H1 (cell line): ENCODE results near the gene APC2. TPM values are rescaled to one million over a fixed set of nuclear protein-coding genes. Genes with fewer than 3 reads are reported as not detected.

Source experiments
- CTCF ChIA-PET: fragments of 300-600 bp; sonication (Branson Sonifier 250); formaldehyde crosslinking; loops from one replicate; lab custom pipeline; 2021; ENCODE audit not compliant: partially characterized antibody; lab: Charles Lee
- POLR2A ChIA-PET: fragments of 300-600 bp; sonication (Branson Sonifier 250); formaldehyde crosslinking; loops from one replicate; lab custom pipeline; 2021; ENCODE audit warnings: inconsistent platforms; ENCODE audit not compliant: partially characterized antibody; lab: Charles Lee
- DNase-seq, 2 experiments: peaks; one replicate each; pipeline versions ENCODE4 v3.0.0 to v3.0.0-alpha.2; 2010 to 2022; ENCODE audit warnings: low spot score in 2 of 2, low read depth in 1 of 2, mixed read lengths in 1 of 2
- FAIRE-seq: peaks from 2 replicates; lab custom pipeline; 2011; peaks lifted over from hg19 to GRCh38; lab: Jason Lieb, UNC
- H2AFZ ChIP-seq: 2 replicates; pipeline ENCODE4 v1.8.1; 2012; ENCODE audit warnings: low read length, inconsistent platforms
- H2AK5ac ChIP-seq: 2 replicates; pipeline ENCODE4 v1.6.1; 2013; ENCODE audit warnings: low read depth, low read length
- H2BK120ac ChIP-seq: replicated peaks from 2 replicates; pipeline ENCODE3; 2013; ENCODE audit warnings: low read depth, low read length, inconsistent platforms
- H2BK12ac ChIP-seq: 2 replicates; pipeline ENCODE4 v1.6.1; 2013; ENCODE audit warnings: low read depth, low read length
- H2BK15ac ChIP-seq: 2 replicates; pipeline ENCODE4 v1.6.1; 2013; ENCODE audit warnings: low read length
- H2BK20ac ChIP-seq: 2 replicates; pipeline ENCODE4 v1.6.1; 2013; ENCODE audit warnings: low read length
- H2BK5ac ChIP-seq: 2 replicates; pipeline ENCODE4 v1.6.1; 2013; ENCODE audit warnings: low read depth, low read length
- H3K14ac ChIP-seq: 2 replicates; pipeline ENCODE4 v1.6.1; 2013; ENCODE audit warnings: inconsistent platforms; ENCODE audit not compliant: insufficient read length
- H3K18ac ChIP-seq: 2 replicates; pipeline ENCODE4 v1.6.1; 2013; ENCODE audit warnings: low read length; ENCODE audit errors: extremely low read depth
- H3K23ac ChIP-seq: 2 replicates; pipeline ENCODE4 v1.6.1; 2013; ENCODE audit warnings: inconsistent platforms; ENCODE audit not compliant: insufficient read length
- H3K23me2 ChIP-seq: 2 replicates; pipeline ENCODE4 v1.6.1; 2013; ENCODE audit warnings: low read depth, low read length
- H3K27ac ChIP-seq: 2 replicates; pipeline ENCODE4 v1.6.1; 2011; ENCODE audit warnings: low read depth, low read length, inconsistent platforms
- H3K27me3 ChIP-seq, 4 experiments: replicated peaks in 1 of 4; 1 replicate in 1 of 4; 2 replicates in 3 of 4; pipeline versions ENCODE4 v1.6.1 to v1.8.1; 2011 to 2013; ENCODE audit warnings: low read length in 3 of 4, mild to moderate bottlenecking in 3 of 4, inconsistent platforms in 2 of 4, mixed read lengths in 2 of 4, moderate library complexity in 1 of 4; ENCODE audit not compliant: control insufficient read depth in 3 of 4, insufficient read depth in 3 of 4; ENCODE audit errors: extremely low read depth in 1 of 4
- H3K36me3 ChIP-seq, 4 experiments: 2 replicates each; pipeline versions ENCODE4 v1.6.1 to v1.8.1; 2011 to 2013; ENCODE audit warnings: mild to moderate bottlenecking in 4 of 4, low read length in 3 of 4, moderate library complexity in 2 of 4, control low read depth in 1 of 4, inconsistent platforms in 1 of 4; ENCODE audit not compliant: insufficient read depth in 4 of 4, control insufficient read depth in 2 of 4
- H3K4ac ChIP-seq: replicated peaks from 2 replicates; pipeline ENCODE3; 2013; ENCODE audit warnings: low read length, low read depth, mixed read lengths, inconsistent platforms; ENCODE audit not compliant: insufficient read length
- H3K4me1 ChIP-seq, 4 experiments: replicated peaks in 1 of 4; 1 replicate in 1 of 4; 2 replicates in 3 of 4; pipeline versions ENCODE4 v1.6.1 to v1.8.1; 2011 to 2013; ENCODE audit warnings: low read length in 3 of 4, inconsistent platforms in 2 of 4, mixed read lengths in 1 of 4; ENCODE audit not compliant: insufficient read depth in 4 of 4, control insufficient read depth in 3 of 4
- H3K4me2 ChIP-seq, 2 experiments: 2 replicates each; pipeline versions ENCODE4 v1.6.1 to v1.8.1; 2011 to 2013; ENCODE audit warnings: low read depth in 2 of 2, low read length in 2 of 2, control low read depth in 1 of 2, inconsistent platforms in 1 of 2, mild to moderate bottlenecking in 1 of 2; ENCODE audit not compliant: insufficient read depth in 1 of 2
- H3K4me3 ChIP-seq, 4 experiments: fragments of 200-600, 300-600 bp in 1 of 4; sonication (generic), shearing (Covaris generic), sonication (Bioruptor Twin) in 1 of 4; 2 replicates each; pipeline versions ENCODE4 v1.5.1 to v1.8.1; 2011 to 2016; ENCODE audit warnings: low read length in 4 of 4, low read depth in 3 of 4, control low read depth in 2 of 4, inconsistent platforms in 2 of 4, mild to moderate bottlenecking in 2 of 4, mixed read lengths in 1 of 4, moderate library complexity in 1 of 4; ENCODE audit not compliant: insufficient read depth in 2 of 4; ENCODE audit errors: extremely low read depth in 1 of 4
- H3K56ac ChIP-seq: replicated peaks from 2 replicates; pipeline ENCODE3; 2013; ENCODE audit warnings: low read depth, mild to moderate bottlenecking, mixed read lengths, low read length, inconsistent platforms; ENCODE audit not compliant: insufficient read length
- H3K79me1 ChIP-seq: 2 replicates; pipeline ENCODE4 v1.6.1; 2013; ENCODE audit warnings: low read depth, low read length, control low read depth
- H3K79me2 ChIP-seq, 2 experiments: 2 replicates each; pipeline versions ENCODE4 v1.6.1 to v1.8.1; 2012 to 2013; ENCODE audit warnings: low read length in 2 of 2, mild to moderate bottlenecking in 2 of 2, inconsistent platforms in 1 of 2; ENCODE audit not compliant: insufficient read depth in 2 of 2, control insufficient read depth in 1 of 2
- H3K9ac ChIP-seq, 4 experiments: replicated peaks in 1 of 4; 1 replicate in 1 of 4; 2 replicates in 3 of 4; pipeline versions ENCODE4 v1.6.1 to v1.8.1; 2011 to 2013; ENCODE audit warnings: low read depth in 3 of 4, low read length in 3 of 4, control low read depth in 2 of 4, mild to moderate bottlenecking in 2 of 4, moderate library complexity in 2 of 4, inconsistent platforms in 1 of 4; ENCODE audit errors: extremely low read depth in 1 of 4
- H3K9me3 ChIP-seq, 2 experiments: 2 replicates each; pipeline versions ENCODE4 v1.6.1 to v1.8.1; 2012 to 2013; ENCODE audit warnings: mild to moderate bottlenecking in 2 of 2, moderate library complexity in 2 of 2, control low read depth in 1 of 2, inconsistent platforms in 1 of 2, low read depth in 1 of 2, low read length in 1 of 2, mixed read lengths in 1 of 2; ENCODE audit not compliant: insufficient read depth in 2 of 2
- H4K20me1 ChIP-seq, 2 experiments: replicated peaks in 1 of 2; 2 replicates each; pipeline versions ENCODE3 to v1.8.1; 2011 to 2013; ENCODE audit warnings: inconsistent platforms in 2 of 2, low read length in 2 of 2, mild to moderate bottlenecking in 1 of 2; ENCODE audit not compliant: insufficient read depth in 2 of 2, control insufficient read depth in 1 of 2
- H4K5ac ChIP-seq: 2 replicates; pipeline ENCODE4 v1.6.1; 2013; ENCODE audit warnings: low read length, low read depth, mixed read lengths, inconsistent platforms; ENCODE audit not compliant: insufficient read length
- H4K8ac ChIP-seq: 2 replicates; pipeline ENCODE4 v1.8.0; 2013; ENCODE audit warnings: mild to moderate bottlenecking, moderate library complexity, low read length, inconsistent platforms; ENCODE audit not compliant: insufficient read depth; ENCODE audit errors: extremely low read depth
- H4K91ac ChIP-seq: replicated peaks from 2 replicates; pipeline ENCODE3; 2013; ENCODE audit warnings: low read length, mixed read lengths, inconsistent platforms; ENCODE audit not compliant: insufficient read length
- ASH2L ChIP-seq: fragments of 200-600, 300-600 bp; sonication (generic); IDR thresholded peaks from one replicate; pipeline ENCODE4 v1.7.1; 2017; ENCODE audit warnings: low read length
- CREB1 ChIP-seq: IDR thresholded peaks from 2 replicates; pipeline ENCODE4 v1.6.1; 2012; ENCODE audit warnings: inconsistent platforms
- CTBP2 ChIP-seq: IDR thresholded peaks from 2 replicates; pipeline ENCODE4 v1.7.0; 2011; ENCODE audit warnings: borderline replicate concordance, mild to moderate bottlenecking, moderate library complexity, mixed read lengths, low read length; ENCODE audit not compliant: insufficient read depth, insufficient read length
- GTF2F1 ChIP-seq: IDR thresholded peaks from 2 replicates; pipeline ENCODE4 v1.6.1; 2012; ENCODE audit warnings: low read depth, low read length, improper control_type of control experiment, borderline replicate concordance
- JUND ChIP-seq: IDR thresholded peaks from 2 replicates; pipeline ENCODE4 v1.6.1; 2011; ENCODE audit warnings: mild to moderate bottlenecking, improper control_type of control experiment, low read length
- KDM4A ChIP-seq: IDR thresholded peaks from one replicate; pipeline ENCODE4 v1.7.1; 2012; ENCODE audit warnings: low read depth, mild to moderate bottlenecking, moderate library complexity, low read length, inconsistent platforms; ENCODE audit not compliant: severe bottlenecking
- KDM5A ChIP-seq: fragments of 200-600 bp; IDR thresholded peaks from 2 replicates; pipeline ENCODE4 v1.7.1; 2012; ENCODE audit warnings: mild to moderate bottlenecking, low read length, inconsistent platforms, mixed read lengths
- POLR2AphosphoS5 ChIP-seq: IDR thresholded peaks from 2 replicates; pipeline ENCODE4 v1.6.1; 2011; ENCODE audit warnings: low read depth, low read length
- RAD21 ChIP-seq, 2 experiments: IDR thresholded peaks in 1 of 2; conservative IDR thresholded peaks in 1 of 2; 2 replicates each; pipeline ENCODE4 v1.6.1; 2011; ENCODE audit warnings: low read depth in 2 of 2, low read length in 2 of 2, improper control_type of control experiment in 1 of 2, inconsistent platforms in 1 of 2, mild to moderate bottlenecking in 1 of 2, moderate library complexity in 1 of 2
- RBBP5 ChIP-seq: IDR thresholded peaks from 2 replicates; pipeline ENCODE4 v1.7.1; 2012; ENCODE audit warnings: low read depth, mild to moderate bottlenecking, inconsistent platforms, low read length, moderate library complexity, borderline replicate concordance
- SAP30 ChIP-seq: fragments of 300-600 bp; sonication (generic); IDR thresholded peaks from 2 replicates; pipeline ENCODE4 v1.7.1; 2012; ENCODE audit warnings: low read length, moderate library complexity, mild to moderate bottlenecking, inconsistent platforms; ENCODE audit not compliant: insufficient read depth, insufficient replicate concordance
- SIX5 ChIP-seq: IDR thresholded peaks from 2 replicates; pipeline ENCODE4 v1.6.1; 2011; ENCODE audit warnings: mild to moderate bottlenecking, low read depth, low read length
- SUZ12 ChIP-seq: fragments of 200-600 bp; sonication (generic); IDR thresholded peaks from 2 replicates; pipeline ENCODE4 v1.6.1; 2012; ENCODE audit warnings: mild to moderate bottlenecking, inconsistent platforms, low read length, moderate library complexity, mixed read lengths
- TAF1 ChIP-seq: IDR thresholded peaks from 2 replicates; pipeline ENCODE4 v1.6.1; 2011; ENCODE audit warnings: mild to moderate bottlenecking, low read depth, low read length
- WGBS, 2 experiments: shearing (Covaris generic) in 1 of 2; methylation state at CpG; one replicate each; pipeline versions ENCODE4 v1.1.6 to v1.1.7; 2013 to 2015; ENCODE audit warnings: low lambda C conversion rate in 2 of 2, mixed read lengths in 2 of 2, inconsistent platforms in 1 of 2, low coverage in 1 of 2, missing lambda C conversion rate in 1 of 2; ENCODE audit not compliant: insufficient replicate concordance in 2 of 2, insufficient coverage in 1 of 2, insufficient read length in 1 of 2; ENCODE audit errors: extremely low coverage in 1 of 2, missing lambda C conversion rate in 1 of 2; 5-methylcytosine and 5-hydroxymethylcytosine counted together
- polyA plus RNA-seq, 7 experiments: library from polyadenylated mRNA; depleted of rRNA in 3 of 7; stranded (reverse) in 5 of 7; unstranded in 2 of 7; fragments of >200 nt in 5 of 7; fragments of 200-250 nt in 2 of 7; gene quantifications; 1 replicate in 5 of 7; 2 replicates in 1 of 7; 4 replicates in 1 of 7; pipeline versions ENCODE4 v1.2.1 to v1.2.3, GENCODE V29; 2011 to 2013; ENCODE audit warnings: missing spikeins in 2 of 7, mixed read lengths in 2 of 7
- total RNA-seq: library from RNA; stranded (reverse); fragmentation: NEBNext Ultra II Directional; extraction: Animal tissue kit (Norgen Biotek cat#: 25700); gene quantifications from 2 replicates; pipeline ENCODE4 v1.2.1, GENCODE V29; 2021

Gene APC2
- total and polyA plus RNA-seq, 2 of the 8 experiments (the other 6 are each of a cell fraction or from before 2014, with no cell fraction given): 1.3 to 4.1 TPM

GRCh38 chr19:1422360-1422759 lies 27.6 kb upstream of the APC2 start:
- H3K18ac ChIP-seq: no peak overlapping the region
- peaks cover 0 to 6% (median under 1%) of the 10 kb centered on the region in 4 experiments; a peak in 2 of 7 replicates for H3K4me1 ChIP-seq
- no peak overlapping the region for H3K4me3 ChIP-seq
- DNase-seq (no peak), FAIRE-seq (no peak)
- no peak overlapping the region for H2BK120ac ChIP-seq
- H3K9ac ChIP-seq: no peak overlapping the region
- H3K23ac ChIP-seq: no peak overlapping the region
- WGBS, 2 experiments: 89% methylated on average over 16 of the region's 16 CpGs; no CpG with 5 or more reads in 1 of the 2 experiments
- peaks cover 22% of the 10 kb centered on the region for H3K79me1 ChIP-seq
- no peak overlapping the region for H2BK15ac ChIP-seq
- no peaks in the 10 kb centered on the region for H3K23me2 ChIP-seq
- no peak overlapping the region; the same call in 1 of the 2 replicates for H4K8ac ChIP-seq
- no peak overlapping the region for H3K56ac ChIP-seq
- H3K79me2 ChIP-seq: peaks cover 10 to 82% of the 10 kb centered on the region in 2 experiments
- H2AK5ac ChIP-seq: no peak overlapping the region
- H2BK12ac ChIP-seq: no peak overlapping the region
- no peaks in the 10 kb centered on the region for H3K27me3 ChIP-seq
- H2BK20ac ChIP-seq: no peak overlapping the region
- H3K36me3 ChIP-seq: peaks cover 35 to 92% (median 69%) of the 10 kb centered on the region in 4 experiments
- no peak overlapping the region for H2AFZ ChIP-seq
- H3K4me2 ChIP-seq: no peak overlapping the region
- no peak overlapping the region for H4K91ac ChIP-seq
- H3K9me3 ChIP-seq: no peaks in the 10 kb centered on the region
- no peak overlapping the region for H3K4ac ChIP-seq
- CTCF ChIA-PET: interaction anchor here (0.6 to 1.6 kb wide), 5 partner anchors 8 to 102 kb away, joined by 3 to 4 read pairs (median 4); no protein-coding TSS in a partner anchor
- H3K14ac ChIP-seq: no peak overlapping the region
- H4K5ac ChIP-seq: no peak overlapping the region
- H2BK5ac ChIP-seq: no peak overlapping the region
- H3K27ac ChIP-seq: no peak overlapping the region
- POLR2A ChIA-PET: interaction anchor here (0.7 to 2.6 kb wide), 11 partner anchors 10 to 151 kb away, joined by 3 to 12 read pairs (median 4); no protein-coding TSS in a partner anchor
- peaks cover 45 to 55% of the 10 kb centered on the region in 2 experiments for H4K20me1 ChIP-seq
- TF ChIP-seq SUZ12 (no peak), CTBP2 (no peak), POLR2AphosphoS5 (no peak), SIX5 (no peak), KDM4A (no peak), SAP30 (no peak), JUND (no peak), KDM5A (no peak), RBBP5 (no peak), GTF2F1 (no peak), ASH2L (no peak), TAF1 (no peak), CREB1 (no peak), RAD21 (IDR thresholded peaks at IDR 0.05 in 1 of 2, conservative IDR thresholded peaks at IDR 0.05 in 1 of 2; ENCODE audit: low read depth in 2 of 2, low read length in 2 of 2) (no peak)
